Breast epithelium (tissue), 3 donors: ENCODE results near the gene CFTR.

Experiments
- POLR2A ChIP-seq: fragments of 450-650 bp; IDR thresholded peaks from one replicate; pipeline ENCODE4 v1.6.1; 2016; ENCODE audit warnings: antibody characterized with exemption, mild to moderate bottlenecking, moderate library complexity
- TF ChIP-seq, protein P1 (sequence below), 3 donors: fragments of 450-650 bp; IDR thresholded peaks; one replicate each; pipeline ENCODE4 v1.5.1; 2016 to 2017; ENCODE audit warnings: antibody characterized with exemption in 3 of 3, mild to moderate bottlenecking in 3 of 3, moderate library complexity in 3 of 3

DNA sequence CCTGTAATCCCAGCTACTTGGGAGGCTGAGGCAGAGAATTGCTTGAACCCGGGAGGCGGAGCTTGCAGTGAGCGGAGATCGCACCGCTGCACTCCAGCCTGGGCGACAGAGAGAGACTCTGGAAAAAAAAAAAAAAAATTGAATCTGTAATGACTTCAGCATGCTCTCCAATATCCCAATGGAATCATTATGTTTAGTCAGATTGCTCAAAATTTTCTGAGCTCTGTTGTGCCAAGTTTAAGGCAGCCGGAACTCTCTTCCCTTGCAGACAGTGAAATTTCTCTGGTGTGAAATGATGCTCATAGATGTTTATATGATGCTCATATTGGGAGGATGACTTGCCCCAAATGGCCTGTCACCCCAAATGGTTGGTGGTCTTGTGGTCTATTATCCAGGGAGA is 212.5 kb downstream of the CFTR start:
- TF ChIP-seq, protein P1, sequence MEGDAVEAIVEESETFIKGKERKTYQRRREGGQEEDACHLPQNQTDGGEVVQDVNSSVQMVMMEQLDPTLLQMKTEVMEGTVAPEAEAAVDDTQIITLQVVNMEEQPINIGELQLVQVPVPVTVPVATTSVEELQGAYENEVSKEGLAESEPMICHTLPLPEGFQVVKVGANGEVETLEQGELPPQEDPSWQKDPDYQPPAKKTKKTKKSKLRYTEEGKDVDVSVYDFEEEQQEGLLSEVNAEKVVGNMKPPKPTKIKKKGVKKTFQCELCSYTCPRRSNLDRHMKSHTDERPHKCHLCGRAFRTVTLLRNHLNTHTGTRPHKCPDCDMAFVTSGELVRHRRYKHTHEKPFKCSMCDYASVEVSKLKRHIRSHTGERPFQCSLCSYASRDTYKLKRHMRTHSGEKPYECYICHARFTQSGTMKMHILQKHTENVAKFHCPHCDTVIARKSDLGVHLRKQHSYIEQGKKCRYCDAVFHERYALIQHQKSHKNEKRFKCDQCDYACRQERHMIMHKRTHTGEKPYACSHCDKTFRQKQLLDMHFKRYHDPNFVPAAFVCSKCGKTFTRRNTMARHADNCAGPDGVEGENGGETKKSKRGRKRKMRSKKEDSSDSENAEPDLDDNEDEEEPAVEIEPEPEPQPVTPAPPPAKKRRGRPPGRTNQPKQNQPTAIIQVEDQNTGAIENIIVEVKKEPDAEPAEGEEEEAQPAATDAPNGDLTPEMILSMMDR (IDR thresholded peaks at IDR 0.05) = no peak
- TF ChIP-seq POLR2A = no peak
